GM18517 (cell line): ENCODE results near the gene FOCAD.
"Not testable (repeated sequence)": the region's sequence is repeated elsewhere in the genome, so short reads cannot be mapped to it uniquely, and the experiment has no call there.

ENCODE experiments used
- ATAC-seq: cut with Tn5 transposase; IDR thresholded peaks from one replicate; pipeline ENCODE4 v1.9.1; 2021; ENCODE audit warnings: mild to moderate bottlenecking, moderate library complexity; ENCODE audit not compliant: unreplicated experiment

FOCAD gene, protein sequence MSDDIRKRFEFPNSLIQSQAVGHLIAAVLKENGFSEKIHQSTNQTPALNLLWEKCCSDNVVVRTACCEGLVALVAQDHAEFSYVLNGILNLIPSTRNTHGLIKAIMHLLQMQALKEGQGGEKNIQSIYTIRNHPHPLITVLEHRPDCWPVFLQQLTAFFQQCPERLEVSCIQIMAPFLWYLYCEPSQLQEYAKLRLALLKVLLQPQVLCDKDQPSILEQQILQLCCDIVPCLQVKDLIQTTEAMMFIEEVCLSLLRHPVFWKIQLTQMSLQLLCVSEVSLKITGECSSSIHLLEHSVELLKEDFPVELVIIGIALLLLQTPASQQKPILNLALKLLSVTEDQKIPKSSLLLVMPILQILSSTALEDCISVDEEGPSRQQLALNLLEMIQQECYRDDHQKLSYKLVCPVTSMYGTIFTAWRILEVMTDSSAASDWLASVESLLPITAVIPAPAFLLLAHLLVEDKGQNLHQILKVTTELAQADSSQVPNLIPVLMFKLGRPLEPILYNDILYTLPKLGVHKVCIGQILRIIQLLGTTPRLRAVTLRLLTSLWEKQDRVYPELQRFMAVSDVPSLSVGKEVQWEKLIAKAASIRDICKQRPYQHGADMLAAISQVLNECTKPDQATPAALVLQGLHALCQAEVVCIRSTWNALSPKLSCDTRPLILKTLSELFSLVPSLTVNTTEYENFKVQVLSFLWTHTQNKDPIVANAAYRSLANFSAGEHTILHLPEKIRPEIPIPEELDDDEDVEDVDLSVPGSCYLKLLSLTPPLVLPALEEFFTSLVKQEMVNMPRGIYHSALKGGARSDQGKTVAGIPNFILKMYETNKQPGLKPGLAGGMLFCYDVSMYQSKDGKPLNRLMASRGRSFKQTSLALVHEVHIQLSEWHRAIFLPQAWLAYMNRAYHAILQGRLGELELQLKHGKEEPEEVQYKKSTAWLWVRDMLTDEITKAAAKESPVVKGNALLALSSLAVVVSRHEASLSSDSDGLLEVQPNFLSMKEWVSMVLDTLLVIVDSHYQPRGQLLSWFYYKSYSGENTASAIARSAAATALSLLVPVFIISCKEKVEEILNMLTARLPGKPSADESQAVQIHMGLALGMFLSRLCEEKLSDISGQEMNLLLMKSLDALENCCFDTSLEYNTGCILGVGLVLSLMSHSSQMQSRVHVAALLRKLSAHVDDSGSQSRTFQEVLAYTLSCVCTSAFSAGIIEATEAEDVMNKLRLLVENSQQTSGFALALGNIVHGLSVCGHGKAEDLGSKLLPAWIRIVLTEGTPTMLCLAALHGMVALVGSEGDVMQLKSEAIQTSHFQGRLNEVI (N-terminal part only)

DNA sequence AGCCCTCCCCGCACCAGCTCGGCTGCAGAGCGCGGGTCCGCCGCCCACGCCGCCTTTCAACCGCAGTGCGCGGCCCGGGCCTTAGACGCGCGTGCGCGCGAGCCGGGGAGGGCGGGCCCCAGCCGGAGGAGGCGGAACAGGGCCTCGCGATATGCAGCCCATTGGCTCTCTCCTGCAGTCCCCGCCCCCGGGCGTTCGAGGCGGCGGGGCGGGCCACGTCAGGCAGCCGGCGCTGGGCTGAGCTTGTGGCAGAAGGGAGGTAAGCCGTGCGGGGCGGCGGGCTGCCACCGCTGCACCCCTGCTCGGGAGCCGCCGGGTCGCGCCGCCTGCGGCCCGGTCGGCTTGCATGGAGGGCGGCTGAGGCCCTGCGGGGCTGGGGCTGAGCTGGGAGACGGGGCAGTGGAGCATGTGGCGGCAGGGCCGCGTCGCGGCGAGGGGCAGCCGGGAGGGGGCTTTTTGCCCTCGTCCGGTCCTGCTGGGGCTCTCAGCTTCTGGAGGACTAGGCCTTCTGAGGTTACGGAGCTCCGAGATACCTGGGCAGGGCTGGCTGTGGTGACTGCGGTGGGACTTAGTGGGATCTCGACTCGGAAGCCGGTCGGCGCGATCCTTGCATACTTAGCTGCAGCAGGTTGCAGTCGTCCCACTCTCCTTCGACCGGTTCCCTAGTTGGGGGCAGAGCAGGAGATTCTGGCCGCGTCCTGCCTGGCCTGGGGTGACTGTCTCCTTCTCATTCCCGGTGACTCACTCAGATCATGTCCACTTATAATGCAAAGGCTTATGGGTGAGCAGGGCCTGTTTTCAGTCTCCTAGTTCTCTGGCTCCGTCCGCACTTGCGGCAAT is at the start of gene FOCAD:
Gene FOCAD, plus strand, starts transcription at position 225 of the 840 bp plus-strand sequence. CDS start 31,095 bp downstream, outside the sequence.
- peak; percentile 96 for ATAC-seq

DNA sequence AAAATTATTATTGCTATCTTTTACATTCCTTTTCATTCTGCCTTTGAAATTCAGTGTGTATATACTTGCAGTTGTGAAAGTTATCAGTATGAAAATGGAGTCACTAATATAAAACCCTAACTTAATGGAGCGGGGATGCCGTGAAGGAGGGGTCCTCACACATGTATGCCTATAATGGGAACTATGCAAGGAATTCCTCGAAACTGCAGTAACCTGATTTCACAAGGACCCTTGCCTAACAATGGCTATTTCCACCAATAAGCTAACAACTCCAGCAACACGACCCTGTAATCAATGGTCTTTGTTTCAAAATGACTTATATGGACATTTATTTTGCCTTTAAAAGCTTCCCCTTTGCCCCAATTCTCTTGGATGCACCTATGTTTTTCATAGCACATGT is 49.2 kb upstream of the FOCAD start:
- no peak for ATAC-seq

DNA sequence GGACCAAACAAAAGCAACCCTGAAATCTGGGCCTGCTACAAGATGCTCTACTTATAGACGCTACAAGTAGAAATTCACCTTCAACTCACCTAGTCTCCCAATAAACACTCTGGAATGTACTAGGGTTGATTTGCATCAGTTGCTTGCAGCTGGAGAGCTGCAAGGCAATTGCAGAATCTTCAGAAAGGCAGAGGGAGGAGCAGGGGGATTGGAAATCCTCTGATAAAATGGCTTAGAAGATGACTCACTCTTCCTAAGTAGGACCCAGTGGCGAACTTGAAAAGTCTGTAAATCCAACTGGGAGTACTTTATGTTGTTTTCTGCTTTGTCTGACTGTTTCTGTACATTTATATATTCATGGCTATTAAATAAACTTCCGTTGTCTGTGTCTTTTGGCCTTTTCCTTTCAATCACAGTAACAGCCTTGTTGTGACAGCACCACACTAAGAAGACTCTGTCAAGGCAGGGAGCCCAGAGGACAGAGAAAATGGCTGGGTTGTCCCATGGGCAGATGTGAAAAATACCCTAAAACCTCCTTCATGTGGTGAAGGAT is 47.1 kb upstream of the FOCAD start:
- ATAC-seq, result no peak

DNA sequence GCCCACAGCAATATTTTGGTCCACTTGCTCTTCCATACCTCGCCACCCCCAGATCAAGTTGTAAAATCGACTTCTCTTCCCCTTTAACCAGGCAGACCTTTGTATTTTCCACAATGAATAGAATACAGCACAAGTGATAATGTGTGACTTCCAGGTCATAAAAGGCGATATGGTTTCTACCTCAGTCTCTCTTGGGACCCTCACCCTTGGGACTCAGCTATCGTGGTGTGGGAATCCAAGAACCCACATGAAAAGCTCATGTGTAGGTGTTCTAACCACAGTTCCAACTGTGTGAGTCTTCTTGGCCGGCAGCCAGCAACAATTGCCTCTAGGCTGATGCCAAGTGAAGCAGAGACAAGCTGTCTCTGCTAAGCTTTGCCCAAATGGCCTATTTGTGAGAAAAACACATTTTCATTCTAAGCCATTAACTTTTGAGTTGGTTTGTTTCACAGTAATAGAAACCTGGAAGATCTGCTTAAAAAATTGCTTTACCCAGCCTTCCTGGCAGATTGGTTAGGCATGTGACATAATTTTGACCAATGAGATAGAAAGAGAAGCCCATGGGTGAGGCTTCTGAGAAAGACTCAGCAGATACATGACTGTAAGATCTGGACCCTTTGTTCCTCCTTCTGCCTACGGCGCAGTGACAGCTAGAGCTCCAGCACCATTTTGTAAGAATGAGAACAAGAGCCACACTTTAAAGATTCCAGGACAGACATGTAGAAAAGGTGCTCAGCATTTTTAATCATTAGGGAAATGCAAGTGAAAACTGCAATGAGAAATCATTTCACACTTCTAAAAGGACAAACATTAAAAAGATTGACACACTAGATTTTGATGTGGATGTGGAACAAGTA is 43.5 kb upstream of the FOCAD start:
- ATAC-seq, result peak; percentile 94

DNA sequence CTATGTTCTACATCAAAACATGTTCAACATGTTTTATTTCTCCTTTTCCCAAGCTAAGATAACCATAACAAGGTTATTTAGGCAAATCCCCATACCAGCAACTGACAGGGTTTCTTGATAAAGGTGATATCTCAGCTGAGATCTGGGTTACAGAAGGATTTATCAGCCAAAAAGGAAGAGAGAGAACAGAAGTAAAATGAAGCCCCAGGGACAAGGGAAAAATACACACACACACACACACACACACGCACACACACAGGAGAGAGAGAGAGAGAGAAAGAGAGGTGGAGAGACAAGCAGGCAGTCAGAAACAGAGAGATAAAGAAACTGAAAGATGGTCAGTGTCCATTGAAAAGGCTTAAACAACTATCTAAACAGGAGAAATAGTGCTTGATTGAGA is 42.0 kb upstream of the FOCAD start:
- ATAC-seq, result no peak

DNA sequence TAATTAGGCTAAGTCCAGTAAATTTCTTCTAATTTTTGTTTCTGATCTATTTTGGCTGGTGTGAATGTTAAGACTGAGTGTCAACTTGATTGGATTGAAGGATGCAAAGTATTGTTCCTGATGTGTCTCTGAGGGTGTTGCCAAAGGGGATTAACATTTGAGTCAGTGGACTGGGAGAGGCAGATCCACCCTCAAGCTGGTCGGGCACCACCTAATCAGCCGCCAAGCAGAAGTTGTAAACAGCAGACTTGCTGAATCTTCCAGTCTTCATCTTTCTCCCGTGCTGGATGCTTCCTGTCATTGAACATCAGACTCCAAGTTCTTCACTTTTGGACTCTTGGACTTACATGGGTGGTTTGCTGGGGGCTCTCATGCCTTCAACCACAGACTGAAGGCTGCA is 40.4 kb upstream of the FOCAD start:
- ATAC-seq, result no peak

DNA sequence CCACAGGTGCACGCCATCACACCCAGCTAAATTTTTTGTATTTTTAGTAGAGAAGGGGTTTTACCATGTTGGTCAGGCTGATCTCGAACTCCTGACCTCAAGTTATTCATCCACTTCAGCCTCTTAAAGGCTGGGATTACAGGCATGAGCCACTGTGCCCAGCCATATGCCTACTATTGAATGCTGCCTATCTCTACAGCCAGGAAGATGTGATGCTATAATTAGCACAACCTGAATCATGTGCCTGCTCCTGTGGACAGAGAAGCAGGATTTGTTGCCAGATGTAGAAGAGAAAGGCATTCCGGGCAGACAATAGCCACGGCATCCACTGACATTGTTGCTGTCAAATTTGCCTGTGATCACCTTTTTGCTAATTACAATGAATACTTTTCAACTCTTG is 37.4 kb upstream of the FOCAD start:
- ATAC-seq, result no peak

DNA sequence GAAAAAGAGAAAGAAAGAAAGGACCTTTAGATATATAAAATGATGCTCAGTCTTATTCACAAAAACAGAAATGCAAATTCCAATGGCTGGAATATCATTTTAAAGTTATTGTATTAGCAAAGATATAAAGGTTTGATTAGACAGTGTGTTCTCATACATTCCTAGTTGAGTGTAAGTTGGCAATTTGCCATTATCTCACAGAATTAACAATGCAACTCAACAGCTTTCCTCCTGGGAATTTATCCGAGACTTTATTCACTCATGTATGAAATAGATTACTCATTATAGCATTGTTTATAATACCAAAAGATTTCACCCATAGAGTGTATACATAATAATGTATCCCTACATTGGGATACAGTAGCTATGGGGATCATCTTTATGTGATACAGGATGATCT is 34.7 kb upstream of the FOCAD start:
- no peak for ATAC-seq

DNA sequence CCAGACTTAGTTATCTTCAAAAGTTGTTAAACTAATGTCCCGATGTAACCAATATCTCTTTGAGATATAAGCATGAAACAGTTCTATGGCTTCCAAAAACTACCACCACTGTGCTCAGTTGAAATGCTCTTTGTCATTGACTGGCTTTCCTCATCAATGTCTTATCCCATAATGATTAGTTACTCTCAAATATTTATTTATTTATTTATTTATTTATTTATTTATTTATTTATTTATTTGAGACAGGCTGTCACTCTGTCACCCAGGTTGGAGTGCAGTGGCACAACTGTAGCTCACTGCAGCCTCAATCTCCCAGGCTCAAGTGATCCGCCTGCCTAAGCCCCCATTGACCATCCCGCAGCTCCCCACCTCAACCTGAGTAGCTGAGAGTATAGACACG is 33.7 kb upstream of the FOCAD start:
- ATAC-seq, result no peak

DNA sequence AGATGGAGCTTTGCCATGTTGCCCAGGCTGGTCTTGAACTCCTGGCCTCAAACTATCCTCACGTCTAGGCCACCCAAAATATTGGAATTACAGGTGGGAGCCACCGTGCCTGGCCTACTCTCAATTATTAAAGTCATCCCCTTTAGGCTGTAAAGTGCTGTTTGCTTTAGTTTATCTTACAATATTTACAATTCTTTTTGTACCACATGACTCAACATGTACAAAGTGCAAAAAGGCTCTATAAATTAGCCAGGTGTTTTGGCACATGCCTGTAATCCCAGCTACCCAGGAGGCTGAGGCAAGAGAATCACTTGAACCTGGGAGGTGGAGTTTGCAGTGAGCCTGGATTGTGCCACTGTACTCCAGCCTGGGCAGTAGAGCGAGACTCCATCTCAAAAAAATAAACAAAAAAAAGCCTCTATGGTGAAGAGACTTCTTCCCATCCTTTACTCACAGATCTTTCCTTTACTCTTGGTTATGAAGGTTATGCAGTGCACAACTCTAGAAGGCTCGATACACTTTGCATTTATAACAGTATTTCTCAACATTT is 33.2 kb upstream of the FOCAD start:
- ATAC-seq, result no peak

DNA sequence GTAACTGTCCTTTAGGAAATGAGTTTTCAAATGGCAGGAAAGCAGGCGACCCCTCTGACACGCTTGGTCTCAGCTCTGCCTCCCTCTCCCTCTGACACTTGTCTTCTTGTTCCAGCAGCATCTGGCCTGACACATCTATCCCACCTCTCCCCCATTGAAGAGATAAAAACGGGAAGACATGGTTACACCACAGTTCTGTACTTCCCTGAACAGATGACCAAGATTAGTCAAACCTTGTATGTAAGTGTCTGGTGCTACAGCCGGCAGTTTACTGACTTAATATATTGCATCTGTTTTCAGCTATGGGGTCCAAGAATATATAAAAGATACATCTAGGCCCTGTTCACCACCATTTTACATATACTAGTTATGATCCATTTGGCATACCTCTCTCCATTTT is 32.1 kb upstream of the FOCAD start:
- no peak for ATAC-seq

DNA sequence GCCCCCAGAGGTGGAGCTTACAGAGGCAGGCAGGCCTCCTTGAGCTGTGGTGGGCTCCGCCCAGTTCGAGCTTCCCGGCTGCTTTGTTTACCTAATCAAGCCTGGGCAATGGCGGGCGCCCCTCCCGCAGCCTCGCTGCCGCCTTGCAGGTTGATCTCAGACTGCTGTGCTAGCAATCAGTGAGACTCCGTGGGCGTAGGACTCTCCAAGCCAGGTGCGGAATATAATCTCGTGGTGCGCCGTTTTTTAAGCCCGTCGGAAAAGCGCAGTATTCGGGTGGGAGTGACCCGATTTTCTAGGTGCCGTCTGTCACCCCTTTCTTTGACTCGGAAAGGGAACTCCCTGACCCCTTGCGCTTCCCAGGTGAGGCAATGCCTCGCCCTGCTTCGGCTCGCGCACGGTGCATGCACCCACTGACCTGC is 25.8 kb upstream of the FOCAD start:
- not testable (repeated sequence) for ATAC-seq

DNA sequence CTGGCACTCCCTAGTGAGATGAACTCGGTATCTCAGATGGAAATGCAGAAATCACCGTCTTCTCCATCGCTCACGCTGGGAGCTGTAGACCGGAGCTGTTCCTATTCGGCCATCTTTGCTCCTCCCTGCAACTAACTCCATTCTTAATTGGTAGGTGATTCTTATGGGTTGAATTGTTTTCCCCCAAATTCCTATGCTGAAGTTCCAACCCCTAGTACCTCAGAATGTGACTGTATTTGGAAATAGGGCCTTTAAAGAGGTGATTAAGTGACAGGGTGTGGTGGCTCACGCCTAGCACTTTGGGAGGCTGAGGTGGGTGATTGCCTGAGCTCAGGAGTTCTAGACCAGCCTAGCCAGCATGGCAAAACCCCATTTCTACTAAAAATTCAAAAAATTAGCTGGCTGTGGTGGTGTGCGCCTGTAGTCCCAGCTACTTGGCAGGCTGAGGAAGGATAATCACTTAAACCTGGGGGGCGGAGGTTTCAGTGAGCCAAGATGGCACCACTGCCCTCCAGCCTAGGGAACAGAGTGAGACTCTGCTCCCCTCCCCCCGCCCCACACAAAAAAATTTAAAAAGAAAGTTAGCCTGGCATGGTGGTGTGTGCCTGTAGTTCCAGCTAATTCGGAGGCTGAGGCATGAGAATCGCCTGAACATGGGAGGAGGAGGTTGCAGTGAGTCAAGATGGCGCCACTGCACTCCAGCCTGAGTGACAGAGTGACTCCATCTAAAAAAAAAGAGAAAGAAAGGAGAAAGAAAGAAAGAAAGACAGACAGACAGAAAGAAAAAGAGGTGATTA is 25.2 kb upstream of the FOCAD start:
- no peak for ATAC-seq

DNA sequence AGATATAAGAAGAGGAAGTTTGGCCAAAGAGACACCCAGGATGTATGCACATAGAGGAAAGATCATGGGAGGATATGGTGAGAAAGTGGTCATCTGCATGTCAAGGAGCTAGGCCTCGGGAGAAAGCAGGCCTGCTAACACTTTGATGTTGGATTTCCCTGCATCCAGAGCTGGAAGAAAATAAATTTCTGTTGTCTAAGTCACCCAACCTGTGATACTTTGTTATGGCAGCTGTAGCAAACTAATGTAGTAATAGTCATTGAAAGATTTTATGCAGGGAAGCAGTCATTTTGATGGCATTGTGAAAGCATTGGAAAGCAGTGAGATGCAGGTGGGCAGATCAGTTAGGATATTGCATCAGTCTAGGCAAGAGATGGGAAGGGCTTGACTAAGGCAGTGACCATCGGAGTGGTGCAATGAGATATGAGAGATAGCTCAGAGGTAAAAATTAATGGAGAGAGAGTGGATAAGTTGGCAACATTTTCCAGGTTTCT is 24.5 kb upstream of the FOCAD start:
- ATAC-seq, result no peak

DNA sequence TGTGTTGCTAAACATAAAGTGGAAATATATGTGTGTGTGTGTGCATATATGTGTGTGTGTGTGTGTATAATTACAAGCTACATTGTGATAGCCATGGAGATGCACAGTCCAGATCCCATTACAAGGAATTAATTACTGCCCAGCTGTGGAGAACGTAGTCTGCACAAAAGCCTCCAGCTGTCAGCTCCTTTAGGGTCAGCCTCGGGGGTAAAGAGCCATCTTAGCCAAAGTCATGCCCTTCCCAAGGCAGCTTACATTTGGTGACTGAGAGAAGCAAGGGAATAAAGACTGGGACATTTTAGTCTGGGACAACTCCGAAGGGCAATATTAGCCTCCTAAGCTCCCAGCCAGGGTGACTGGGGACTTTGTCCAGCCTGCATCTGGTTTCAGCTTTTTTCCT is 21.9 kb upstream of the FOCAD start:
- ATAC-seq, result no peak

DNA sequence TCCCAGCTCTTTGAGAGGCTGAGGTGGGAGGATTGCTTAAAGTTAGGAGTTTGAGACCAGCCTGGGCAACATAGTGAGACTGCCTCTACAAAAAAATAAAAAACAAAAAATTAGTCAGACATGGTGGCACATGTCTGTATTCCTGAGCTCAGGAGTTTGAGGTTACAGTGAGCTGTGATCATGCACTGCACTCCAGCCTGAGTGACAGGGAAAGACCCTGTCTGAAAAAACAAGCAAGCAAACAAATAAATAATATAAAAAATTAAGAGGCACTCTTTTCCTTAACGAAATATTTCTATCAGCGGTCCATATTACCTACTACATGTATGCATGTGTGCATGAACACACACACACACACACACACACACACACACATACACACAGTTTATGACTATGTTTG is 20.9 kb upstream of the FOCAD start:
- no peak for ATAC-seq

DNA sequence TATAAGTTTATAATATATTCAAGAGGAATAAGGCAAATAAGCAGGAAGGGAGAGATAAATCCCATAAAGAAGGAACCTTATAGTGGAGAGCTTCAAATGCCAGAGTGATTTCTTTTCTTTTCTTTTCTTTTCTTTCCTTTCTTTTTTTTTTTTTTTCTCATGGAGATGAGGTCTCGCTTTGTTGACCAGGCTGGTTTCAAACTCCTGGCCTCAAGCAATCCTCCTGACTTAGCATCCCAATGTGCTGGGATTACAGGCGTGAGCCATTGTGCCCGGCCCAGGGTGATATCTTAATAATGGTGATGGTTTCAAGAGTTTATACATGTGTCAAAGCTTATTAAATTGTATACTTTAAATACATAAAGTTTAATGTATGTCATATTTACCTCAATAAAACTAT is 19.6 kb upstream of the FOCAD start:
- ATAC-seq, result no peak

DNA sequence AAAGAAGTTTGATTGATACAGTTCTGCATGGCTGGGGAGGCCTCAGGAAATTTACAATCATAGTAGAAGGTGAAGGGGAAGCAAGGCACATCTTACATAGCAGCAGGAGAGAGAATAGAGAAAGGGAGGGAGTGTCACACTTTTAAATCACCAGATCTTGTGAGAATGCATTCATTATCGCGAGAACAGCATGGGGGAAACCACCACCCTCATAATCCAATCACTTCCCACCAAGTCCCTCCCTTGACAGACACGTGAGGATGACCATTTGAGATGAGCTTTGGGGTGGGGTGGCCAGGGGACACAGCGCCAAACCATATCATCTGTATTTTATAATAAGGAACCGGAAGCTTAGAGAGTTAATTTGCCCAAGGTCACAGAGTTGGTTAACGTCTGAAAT is 13.7 kb upstream of the FOCAD start:
- ATAC-seq, result no peak
